LNCAP (cell line): ENCODE measurements around the gene NSMCE1.

Experiments
- TF ChIP-seq, protein P1 (sequence below): fragments of 450-650 bp; IDR thresholded peaks from 2 replicates; pipeline ENCODE4 v1.5.1; 2017; ENCODE audit warnings: mild to moderate bottlenecking

The NSMCE1 gene

GRCh38 chr16:27245276-27246172 is 23.0 kb downstream of the NSMCE1 start:
- TF ChIP-seq, protein P1, sequence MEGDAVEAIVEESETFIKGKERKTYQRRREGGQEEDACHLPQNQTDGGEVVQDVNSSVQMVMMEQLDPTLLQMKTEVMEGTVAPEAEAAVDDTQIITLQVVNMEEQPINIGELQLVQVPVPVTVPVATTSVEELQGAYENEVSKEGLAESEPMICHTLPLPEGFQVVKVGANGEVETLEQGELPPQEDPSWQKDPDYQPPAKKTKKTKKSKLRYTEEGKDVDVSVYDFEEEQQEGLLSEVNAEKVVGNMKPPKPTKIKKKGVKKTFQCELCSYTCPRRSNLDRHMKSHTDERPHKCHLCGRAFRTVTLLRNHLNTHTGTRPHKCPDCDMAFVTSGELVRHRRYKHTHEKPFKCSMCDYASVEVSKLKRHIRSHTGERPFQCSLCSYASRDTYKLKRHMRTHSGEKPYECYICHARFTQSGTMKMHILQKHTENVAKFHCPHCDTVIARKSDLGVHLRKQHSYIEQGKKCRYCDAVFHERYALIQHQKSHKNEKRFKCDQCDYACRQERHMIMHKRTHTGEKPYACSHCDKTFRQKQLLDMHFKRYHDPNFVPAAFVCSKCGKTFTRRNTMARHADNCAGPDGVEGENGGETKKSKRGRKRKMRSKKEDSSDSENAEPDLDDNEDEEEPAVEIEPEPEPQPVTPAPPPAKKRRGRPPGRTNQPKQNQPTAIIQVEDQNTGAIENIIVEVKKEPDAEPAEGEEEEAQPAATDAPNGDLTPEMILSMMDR, result no peak

GRCh38 chr16:27244363-27244755 is 24.2 kb downstream of the NSMCE1 start:
- TF ChIP-seq, protein P1, result no peak

DNA sequence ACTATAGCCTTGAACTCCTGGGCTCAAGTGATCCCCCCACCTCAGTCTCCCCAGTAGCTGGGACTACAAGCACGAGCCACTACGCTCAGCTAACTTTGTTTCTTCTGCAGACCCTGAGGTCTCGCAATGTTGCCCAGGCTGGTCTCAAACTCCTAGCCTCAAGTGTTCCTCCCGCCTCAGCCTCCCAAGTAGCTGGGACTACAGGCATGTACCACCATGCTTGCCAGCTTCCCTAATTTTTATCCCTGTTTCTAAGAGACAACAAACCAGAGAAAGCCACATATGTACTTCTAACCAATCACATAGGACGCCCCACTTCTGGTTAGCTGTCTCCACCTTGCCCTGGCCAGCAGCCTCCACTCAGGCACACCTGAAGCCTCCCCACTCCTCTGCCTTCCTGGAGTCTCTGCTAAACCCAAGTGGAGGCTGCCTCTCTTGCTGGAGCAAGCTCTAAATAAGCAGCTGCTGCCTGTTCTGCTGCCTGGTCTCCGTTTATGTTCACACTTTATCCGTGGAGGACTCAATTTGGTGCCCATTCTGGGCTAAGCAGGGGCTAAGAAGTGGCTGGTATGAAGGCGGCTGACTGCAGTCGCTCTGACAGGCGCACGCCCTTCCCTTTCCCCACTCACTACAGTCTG is 24.7 kb downstream of the NSMCE1 start:
- TF ChIP-seq, protein P1, result no peak

GRCh38 chr16:27242868-27243590 is 25.5 kb downstream of the NSMCE1 start:
- TF ChIP-seq, protein P1, result no peak

DNA sequence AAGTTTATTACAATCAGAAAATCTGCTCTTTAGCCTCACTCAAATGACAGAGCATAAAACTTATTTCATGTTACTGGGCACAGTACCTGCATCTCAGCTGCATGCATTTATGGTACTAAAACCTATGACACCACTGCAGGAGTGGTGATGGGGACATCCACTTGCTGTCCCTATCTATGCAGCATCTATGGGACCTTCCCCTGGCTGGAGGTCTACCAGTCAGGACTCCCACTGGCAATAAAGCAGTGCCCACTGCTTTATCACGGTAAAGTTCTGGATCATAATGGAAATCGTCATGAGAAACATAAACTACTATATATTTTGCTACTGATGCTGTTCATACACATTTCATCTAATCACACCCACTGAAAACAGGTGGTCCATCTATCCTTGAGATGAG is 26.2 kb downstream of the NSMCE1 start:
- TF ChIP-seq, protein P1, result no peak

GRCh38 chr16:27241658-27242057 is 26.9 kb downstream of the NSMCE1 start:
- TF ChIP-seq, protein P1, result no peak

DNA sequence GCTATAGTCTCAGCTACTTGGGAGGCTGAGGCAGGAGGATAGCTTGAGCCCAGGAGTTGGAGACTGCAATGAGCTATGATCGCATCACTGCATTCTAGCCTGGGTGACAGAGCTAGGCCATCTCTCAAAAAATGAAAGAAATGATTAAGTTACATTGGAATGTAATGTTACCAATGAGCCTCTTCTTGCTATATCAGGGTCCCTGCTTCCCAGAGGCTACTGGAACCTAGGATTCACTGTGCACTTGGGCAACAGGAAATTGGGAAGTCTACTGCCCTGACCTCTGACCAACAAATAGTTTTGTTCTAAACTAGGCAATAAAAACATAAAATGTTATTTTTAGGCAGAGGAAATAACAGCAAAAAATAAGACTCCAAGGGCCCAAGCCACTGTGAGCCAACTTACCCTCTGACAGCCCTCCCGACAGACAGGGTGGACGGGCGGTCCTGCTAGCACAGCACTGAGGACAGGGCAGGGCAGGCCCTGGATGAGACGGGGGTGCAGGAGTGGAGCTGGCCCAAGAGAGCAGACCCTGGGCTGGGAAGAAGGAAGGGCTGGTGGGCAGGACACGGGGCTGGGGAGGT is 27.5 kb downstream of the NSMCE1 start:
- TF ChIP-seq, protein P1, result no peak
